HL-60 (cell line): Measurements from ENCODE around the gene CCSER1.
"Not testable (repeated sequence)": the region's sequence is repeated elsewhere in the genome, so short reads cannot be mapped to it uniquely, and the experiment has no call there.

ENCODE experiments used
- DNase-seq, 2 experiments: peaks; one replicate each; pipeline ENCODE4 v3.0.0-alpha.2; 2010 to 2020; ENCODE audit warnings: low read depth in 1 of 2, low spot score in 1 of 2
- H3K27ac ChIP-seq: fragments of 250-450 bp; sonication (Bioruptor Pico); replicated peaks from 2 replicates; pipeline ENCODE4 v1.5.1; 2020; ENCODE audit warnings: mild to moderate bottlenecking, moderate library complexity
- H3K27me3 ChIP-seq: fragments of 250-450 bp; sonication (Bioruptor Pico); 2 replicates; pipeline ENCODE4 v1.5.1; 2021; ENCODE audit warnings: mild to moderate bottlenecking, moderate library complexity; ENCODE audit not compliant: insufficient read depth, poor library complexity, severe bottlenecking
- H3K4me3 ChIP-seq: replicated peaks from 2 replicates; pipeline ENCODE4 v1.5.1; 2011; ENCODE audit warnings: mild to moderate bottlenecking, control low read depth, low read length; ENCODE audit not compliant: insufficient read depth
- CTCF ChIP-seq: IDR thresholded peaks from one replicate; pipeline ENCODE4 v1.5.1; 2011; ENCODE audit warnings: low read length, control low read depth, inconsistent platforms; ENCODE audit not compliant: insufficient read depth
- GABPA ChIP-seq: IDR thresholded peaks from 2 replicates; pipeline ENCODE4 v1.6.1; 2012; ENCODE audit warnings: low read depth
- POLR2AphosphoS5 ChIP-seq: IDR thresholded peaks from 2 replicates; pipeline ENCODE4 v1.6.1; 2012; ENCODE audit warnings: low read depth
- REST ChIP-seq: IDR thresholded peaks from 2 replicates; pipeline ENCODE4 v1.6.1; 2012; ENCODE audit warnings: low read depth; ENCODE audit not compliant: insufficient replicate concordance
- SPI1 ChIP-seq: IDR thresholded peaks from 2 replicates; pipeline ENCODE4 v1.6.1; 2012; ENCODE audit warnings: low read depth, mild to moderate bottlenecking, borderline replicate concordance

CCSER1 gene

GRCh38 chr4:91258326-91258725 lies 1131.1 kb downstream of the CCSER1 start:
- TF ChIP-seq SPI1 (no peak), REST (no peak), CTCF (no peak), GABPA (no peak), POLR2AphosphoS5 (no peak)
- no peaks in the 10 kb centered on the region for H3K27me3 ChIP-seq
- no peak overlapping the region for H3K4me3 ChIP-seq
- no peak overlapping the region for H3K27ac ChIP-seq
- no peak for DNase-seq

GRCh38 chr4:91267543-91267942 lies 1140.3 kb downstream of the CCSER1 start:
- Histone ChIP-seq H3K27ac (no peak overlapping the region), H3K27me3 (no peaks in the 10 kb centered on the region), H3K4me3 (no peak overlapping the region)
- no peak for TF ChIP-seq GABPA
- no peak for TF ChIP-seq REST
- TF ChIP-seq POLR2AphosphoS5: no peak
- TF ChIP-seq CTCF: no peak
- TF ChIP-seq SPI1: no peak
- DNase-seq: no peak

GRCh38 chr4:91268481-91268880 lies 1141.3 kb downstream of the CCSER1 start:
- H3K27me3 ChIP-seq, H3K4me3 ChIP-seq, H3K27ac ChIP-seq, DNase-seq: not testable (repeated sequence)

GRCh38 chr4:91268913-91269312 lies 1141.7 kb downstream of the CCSER1 start:
- TF ChIP-seq REST: no peak
- TF ChIP-seq GABPA: no peak
- TF ChIP-seq SPI1: no peak
- no peak for TF ChIP-seq CTCF
- TF ChIP-seq POLR2AphosphoS5: no peak
- no peak overlapping the region for H3K27ac ChIP-seq
- no peak overlapping the region for H3K4me3 ChIP-seq
- H3K27me3 ChIP-seq: no peaks in the 10 kb centered on the region
- DNase-seq: no peak
